Ascending aorta (tissue), 2 donors: ENCODE results near the gene CCDC83. TPM values are rescaled to one million over a fixed set of nuclear protein-coding genes. Genes with fewer than 3 reads are reported as not detected.

Source experiments
- DNase-seq, 2 donors: peaks; one replicate each; pipeline ENCODE4 v3.0.0-alpha.2; 2019; ENCODE audit warnings: low spot score in 2 of 2
- H3K27ac ChIP-seq, 2 donors: fragments of 200-600 bp; sonication (generic); one replicate each; pipeline ENCODE4 v1.5.1; 2016 to 2017; ENCODE audit warnings: mild to moderate bottlenecking in 1 of 2
- H3K27me3 ChIP-seq: fragments of 200-600 bp; sonication (generic); one replicate; pipeline ENCODE4 v1.5.1; 2017
- H3K36me3 ChIP-seq, 2 donors: fragments of 200-600 bp; sonication (generic); one replicate each; pipeline ENCODE4 v1.5.1; 2016
- H3K4me1 ChIP-seq, 2 donors: fragments of 200-600 bp; sonication (generic); one replicate each; pipeline ENCODE4 v1.5.1; 2016 to 2017; ENCODE audit warnings: mild to moderate bottlenecking in 1 of 2
- H3K4me3 ChIP-seq, 2 donors: fragments of 200-600 bp; sonication (generic); one replicate each; pipeline ENCODE4 v1.5.1; 2016 to 2017; ENCODE audit warnings: mild to moderate bottlenecking in 1 of 2
- H3K9me3 ChIP-seq, 2 donors: fragments of 200-600 bp; sonication (generic); one replicate each; pipeline ENCODE4 v1.5.1; 2016
- CTCF ChIP-seq, 3 experiments: fragments of 200-600 bp in 2 of 3; fragments of 450-650 bp in 1 of 3; sonication (generic) in 2 of 3; IDR thresholded peaks; one replicate each; pipeline ENCODE4 v1.5.1; 2016 to 2019; ENCODE audit warnings: antibody characterized with exemption in 3 of 3, mild to moderate bottlenecking in 1 of 3, moderate library complexity in 1 of 3
- intact Hi-C: fragments of 100-400 bp; cut with DNase I; formaldehyde crosslinking; loops from one replicate; pipeline ENCODE4 v1.15.1; 2023
- total RNA-seq: library from RNA; depleted of rRNA; stranded (reverse); fragments of >200 nt; gene quantifications from one replicate; pipeline ENCODE4 v1.1.0, GENCODE V29; 2016

The CCDC83 gene
- total RNA-seq, 1 donor from 2014 or later, result not detected

- no peaks in the 10 kb centered on the region for H3K36me3 ChIP-seq
- no peaks in the 10 kb centered on the region for H3K4me1 ChIP-seq
- H3K9me3 ChIP-seq, result no peaks in the 10 kb centered on the region
- no peak overlapping the region for H3K27ac ChIP-seq
- TF ChIP-seq CTCF (IDR thresholded peaks at IDR 0.05), result no peak
- H3K4me3 ChIP-seq, result no peak overlapping the region
- no peaks in the 10 kb centered on the region for H3K27me3 ChIP-seq
- intact Hi-C loops, result no loop called here
- no peak for DNase-seq
These were observed 47.2 kb downstream of the CCDC83 start for GRCh38 chr11:85902353-85902752.

- no peak for DNase-seq
- Histone ChIP-seq H3K36me3 (no peaks in the 10 kb centered on the region), H3K9me3 (no peaks in the 10 kb centered on the region), H3K4me3 (no peak overlapping the region), H3K27ac (no peak overlapping the region), H3K4me1 (no peaks in the 10 kb centered on the region), H3K27me3 (no peaks in the 10 kb centered on the region)
- intact Hi-C loops, result no loop called here
- TF ChIP-seq CTCF (IDR thresholded peaks at IDR 0.05), result no peak
These were observed 48.2 kb downstream of the CCDC83 start for GRCh38 chr11:85903406-85903805.

GRCh38 chr11:85903811-85904210 is 48.6 kb downstream of the CCDC83 start:
- DNase-seq, result no peak
- H3K4me1 ChIP-seq, result no peaks in the 10 kb centered on the region
- no peak for TF ChIP-seq CTCF (IDR thresholded peaks at IDR 0.05)
- H3K4me3 ChIP-seq, result no peak overlapping the region
- intact Hi-C loops, result no loop called here
- no peaks in the 10 kb centered on the region for H3K36me3 ChIP-seq
- no peaks in the 10 kb centered on the region for H3K9me3 ChIP-seq
- H3K27me3 ChIP-seq, result no peaks in the 10 kb centered on the region
- no peak overlapping the region for H3K27ac ChIP-seq

GRCh38 chr11:85912414-85912813 is 57.2 kb downstream of the CCDC83 start:
- H3K4me1 ChIP-seq, result no peaks in the 10 kb centered on the region
- H3K4me3 ChIP-seq, result no peak overlapping the region
- H3K36me3 ChIP-seq, result no peaks in the 10 kb centered on the region
- intact Hi-C loops, result no loop called here
- H3K27me3 ChIP-seq, result no peaks in the 10 kb centered on the region
- no peak for TF ChIP-seq CTCF (IDR thresholded peaks at IDR 0.05)
- H3K27ac ChIP-seq, result no peak overlapping the region
- H3K9me3 ChIP-seq, result no peaks in the 10 kb centered on the region
- no peak for DNase-seq

GRCh38 chr11:85913513-85913912 is 58.3 kb downstream of the CCDC83 start:
- no peak for DNase-seq
- Histone ChIP-seq H3K4me3 (no peak overlapping the region), H3K27ac (no peak overlapping the region), H3K27me3 (no peaks in the 10 kb centered on the region), H3K36me3 (no peaks in the 10 kb centered on the region), H3K9me3 (no peaks in the 10 kb centered on the region), H3K4me1 (no peaks in the 10 kb centered on the region)
- TF ChIP-seq CTCF (IDR thresholded peaks at IDR 0.05), result no peak
- intact Hi-C loops, result no loop called here

GRCh38 chr11:85914425-85914824 is 59.2 kb downstream of the CCDC83 start:
- Histone ChIP-seq H3K27me3 (no peaks in the 10 kb centered on the region), H3K36me3 (no peaks in the 10 kb centered on the region), H3K27ac (no peak overlapping the region), H3K4me3 (no peak overlapping the region), H3K9me3 (no peaks in the 10 kb centered on the region), H3K4me1 (no peaks in the 10 kb centered on the region)
- intact Hi-C loops, result no loop called here
- DNase-seq, result no peak
- TF ChIP-seq CTCF (IDR thresholded peaks at IDR 0.05), result no peak
